CD4-positive, alpha-beta memory T cell (primary cell): ENCODE measurements around the gene PLEKHA6. TPM values are rescaled to one million over a fixed set of nuclear protein-coding genes. Genes with fewer than 3 reads are reported as not detected.

Experiments
- CTCF ChIA-PET: fragments of 350-600 bp; sonication (Branson Sonifier 250); formaldehyde crosslinking; loops from one replicate; lab custom pipeline; 2021; ENCODE audit warnings: inconsistent platforms; ENCODE audit not compliant: partially characterized antibody; lab: Charles Lee
- POLR2A ChIA-PET: fragments of 350-600 bp; sonication (Branson Sonifier 250); formaldehyde crosslinking; loops from one replicate; lab custom pipeline; 2021; ENCODE audit not compliant: partially characterized antibody; lab: Charles Lee
- DNase-seq, 5 donors: peaks; one replicate each; pipeline versions ENCODE4 v3.0.0 to v3.0.0-alpha.2; 2020 to 2022; ENCODE audit warnings: mixed read lengths in 1 of 5
- H3K27ac ChIP-seq: one replicate; pipeline ENCODE4 v1.7.0; 2013; ENCODE audit warnings: low read depth, low read length
- H3K27me3 ChIP-seq: 2 replicates; pipeline ENCODE4 v1.7.0; 2013; ENCODE audit warnings: mild to moderate bottlenecking, low read length, moderate library complexity; ENCODE audit not compliant: insufficient read depth
- H3K36me3 ChIP-seq: 2 replicates; pipeline ENCODE4 v1.7.0; 2013; ENCODE audit warnings: mild to moderate bottlenecking, low read length, moderate library complexity; ENCODE audit not compliant: insufficient read depth
- H3K4me1 ChIP-seq: 2 replicates; pipeline ENCODE4 v1.7.0; 2013; ENCODE audit warnings: mild to moderate bottlenecking, low read length, moderate library complexity; ENCODE audit not compliant: insufficient read depth
- H3K4me3 ChIP-seq, 2 donors: one replicate each; pipeline ENCODE4 v1.7.0; 2013; ENCODE audit warnings: low read length in 2 of 2, mild to moderate bottlenecking in 1 of 2
- H3K9me3 ChIP-seq, 2 donors: one replicate each; pipeline ENCODE4 v1.7.0; 2013; ENCODE audit warnings: low read length in 2 of 2, control low read depth in 1 of 2; ENCODE audit not compliant: control insufficient read depth in 1 of 2
- H3K27ac Mint-ChIP-seq, 7 donors: one replicate each; pipeline ENCODE4 v1.8.0; 2020 to 2021; ENCODE audit warnings: mixed read lengths in 7 of 7, mild to moderate bottlenecking in 6 of 7, inconsistent platforms in 3 of 7, moderate library complexity in 3 of 7
- H3K27me3 Mint-ChIP-seq, 2 donors: one replicate each; pipeline ENCODE4 v1.8.0; 2020 to 2021; ENCODE audit warnings: mixed read lengths in 2 of 2
- H3K36me3 Mint-ChIP-seq, 2 donors: one replicate each; pipeline ENCODE4 v1.8.0; 2020 to 2021; ENCODE audit warnings: mixed read lengths in 2 of 2, inconsistent platforms in 1 of 2, mild to moderate bottlenecking in 1 of 2
- H3K4me1 Mint-ChIP-seq, 4 donors: one replicate each; pipeline ENCODE4 v1.8.0; 2020 to 2021; ENCODE audit warnings: mixed read lengths in 4 of 4, mild to moderate bottlenecking in 1 of 4
- H3K4me3 Mint-ChIP-seq, 8 donors: one replicate each; pipeline ENCODE4 v1.8.0; 2020 to 2021; ENCODE audit warnings: mixed read lengths in 8 of 8, mild to moderate bottlenecking in 7 of 8, moderate library complexity in 6 of 8, inconsistent platforms in 3 of 8
- H3K9me3 Mint-ChIP-seq, 8 donors: one replicate each; pipeline ENCODE4 v1.8.0; 2020 to 2021; ENCODE audit warnings: mixed read lengths in 8 of 8, mild to moderate bottlenecking in 5 of 8, inconsistent platforms in 3 of 8, moderate library complexity in 1 of 8
- intact Hi-C: fragments of 100-400 bp; cut with micrococcal nuclease; formaldehyde crosslinking; loops from one replicate; pipeline ENCODE4 v1.15.1; 2023
- polyA plus RNA-seq, 2 donors: library from polyadenylated mRNA; unstranded; fragments of 300-500 nt; fragmentation: Illumina TruSeq; gene quantifications; one replicate each; pipeline ENCODE4 v1.2.3, GENCODE V29; 2021
- total RNA-seq, 2 experiments: library from RNA; stranded (reverse); gene quantifications; one replicate each; pipeline ENCODE4 v1.2.3, GENCODE V29; 2021

The PLEKHA6 gene
- total and polyA plus RNA-seq, 4 experiments from 2014 or later: 0.15 to 0.89 (median 0.52) TPM; not detected in 1

DNA sequence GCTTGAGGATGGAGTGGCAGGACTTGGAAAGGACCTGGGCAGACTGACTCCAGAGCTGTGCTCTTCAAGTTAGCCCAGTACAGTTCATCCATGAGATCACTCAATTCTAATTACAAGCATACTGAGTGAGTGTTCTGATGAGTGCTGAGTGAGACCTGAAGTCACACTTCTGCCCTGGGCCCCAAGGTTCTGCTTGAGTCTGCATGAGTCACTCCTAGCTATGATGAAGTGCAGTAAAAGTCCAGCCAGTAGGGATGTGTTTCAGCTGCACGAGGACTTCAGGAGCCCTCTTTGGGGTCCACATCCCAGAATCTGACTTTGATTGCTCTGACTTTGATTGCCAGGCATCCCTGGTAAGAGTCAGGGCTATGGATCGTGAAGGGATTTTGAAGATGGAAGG lies 35.8 kb downstream of the PLEKHA6 start:
- Histone ChIP-seq H3K4me1 (no peaks in the 10 kb centered on the region), H3K4me3 (no peak overlapping the region), H3K9me3 (no peaks in the 10 kb centered on the region), H3K27me3 (no peaks in the 10 kb centered on the region), H3K27ac (no peak overlapping the region), H3K36me3 (no peaks in the 10 kb centered on the region)
- POLR2A ChIA-PET: no interaction called here
- no peak for DNase-seq
- Mint-ChIP-seq H3K4me1 (no peaks in the 10 kb centered on the region), H3K27ac (no peak overlapping the region), H3K4me3 (no peak overlapping the region), H3K9me3 (no peaks in the 10 kb centered on the region), H3K27me3 (peaks cover 0 to 8% of the 10 kb centered on the region in 2 donors), H3K36me3 (no peaks in the 10 kb centered on the region)
- CTCF ChIA-PET: no interaction called here
- intact Hi-C loops: no loop called here

DNA sequence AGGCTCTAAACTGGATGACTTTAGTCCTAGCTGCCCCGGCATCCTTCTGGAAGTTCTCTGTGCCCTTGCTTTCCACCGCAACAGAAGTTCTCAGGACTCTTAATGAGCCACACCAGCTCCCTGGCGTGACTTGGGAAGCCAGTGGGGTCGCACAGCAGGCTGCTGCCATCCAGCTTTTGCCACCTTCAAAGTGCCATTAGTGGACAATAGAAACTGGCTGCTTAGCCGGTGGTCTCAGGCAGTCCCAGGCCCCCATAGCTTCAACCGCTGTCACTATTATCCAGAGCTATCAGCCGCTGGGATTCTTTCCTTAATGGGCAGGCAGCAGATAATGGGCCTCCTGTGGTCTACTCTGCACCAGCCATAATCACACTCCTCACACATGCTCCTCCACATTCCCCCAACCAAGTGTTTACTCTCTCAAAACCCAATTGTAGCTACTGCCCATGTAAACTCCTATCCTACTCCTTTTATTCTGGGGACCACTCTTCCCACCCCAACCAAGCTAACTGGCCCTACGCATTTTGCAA lies 37.3 kb downstream of the PLEKHA6 start:
- no peaks in the 10 kb centered on the region for H3K36me3 ChIP-seq
- H3K27me3 ChIP-seq: no peaks in the 10 kb centered on the region
- no peaks in the 10 kb centered on the region for H3K4me1 ChIP-seq
- intact Hi-C loops: no loop called here
- H3K4me1 Mint-ChIP-seq: no peaks in the 10 kb centered on the region
- CTCF ChIA-PET: interaction anchor here (0.8 to 1.2 kb wide), 3 partner anchors 10 to 42 kb away, joined by 3 to 4 read pairs (median 3); no protein-coding TSS in a partner anchor
- no peaks in the 10 kb centered on the region for H3K9me3 Mint-ChIP-seq
- peaks cover 0 to 6% of the 10 kb centered on the region in 2 donors for H3K27me3 Mint-ChIP-seq
- H3K9me3 ChIP-seq: no peaks in the 10 kb centered on the region
- H3K27ac Mint-ChIP-seq: no peak overlapping the region
- no peaks in the 10 kb centered on the region for H3K36me3 Mint-ChIP-seq
- POLR2A ChIA-PET: no interaction called here
- H3K4me3 Mint-ChIP-seq: no peak overlapping the region
- no peak overlapping the region for H3K4me3 ChIP-seq
- H3K27ac ChIP-seq: no peak overlapping the region
- no peak for DNase-seq

GRCh38 chr1:204321665-204322064 lies 38.1 kb downstream of the PLEKHA6 start:
- no peaks in the 10 kb centered on the region for H3K36me3 Mint-ChIP-seq
- intact Hi-C loops: no loop called here
- CTCF ChIA-PET: interaction anchor here (0.8 to 1.2 kb wide), 2 partner anchors 42 to 43 kb away, joined by 3 to 4 read pairs; no protein-coding TSS in a partner anchor

GRCh38 chr1:204321051-204321450 lies 38.7 kb downstream of the PLEKHA6 start:
- Mint-ChIP-seq H3K27me3 (peaks cover 0 to 3% of the 10 kb centered on the region in 2 donors), H3K27ac (no peak overlapping the region), H3K36me3 (no peaks in the 10 kb centered on the region), H3K9me3 (no peaks in the 10 kb centered on the region), H3K4me3 (no peak overlapping the region), H3K4me1 (no peaks in the 10 kb centered on the region)
- ChIA-PET CTCF (no interaction called here), POLR2A (no interaction called here)
- Histone ChIP-seq H3K4me3 (no peak overlapping the region), H3K27ac (no peak overlapping the region), H3K4me1 (no peaks in the 10 kb centered on the region), H3K27me3 (no peaks in the 10 kb centered on the region), H3K36me3 (no peaks in the 10 kb centered on the region), H3K9me3 (no peaks in the 10 kb centered on the region)
- DNase-seq: no peak
- intact Hi-C loops: no loop called here

More at GRCh38 chr1:204321665-204322064, 38.1 kb downstream of the PLEKHA6 start:
- H3K9me3 Mint-ChIP-seq: no peaks in the 10 kb centered on the region
- Histone ChIP-seq H3K27ac (no peak overlapping the region), H3K4me1 (no peaks in the 10 kb centered on the region), H3K27me3 (no peaks in the 10 kb centered on the region), H3K4me3 (no peak overlapping the region), H3K9me3 (no peaks in the 10 kb centered on the region), H3K36me3 (no peaks in the 10 kb centered on the region)
- DNase-seq: no peak
- POLR2A ChIA-PET: no interaction called here
- H3K27me3 Mint-ChIP-seq: peaks cover 0 to 6% of the 10 kb centered on the region in 2 donors
- H3K4me3 Mint-ChIP-seq: no peak overlapping the region
- H3K4me1 Mint-ChIP-seq: no peaks in the 10 kb centered on the region
- H3K27ac Mint-ChIP-seq: no peak overlapping the region

GRCh38 chr1:204320382-204320804 lies 39.3 kb downstream of the PLEKHA6 start:
- POLR2A ChIA-PET: no interaction called here

DNA sequence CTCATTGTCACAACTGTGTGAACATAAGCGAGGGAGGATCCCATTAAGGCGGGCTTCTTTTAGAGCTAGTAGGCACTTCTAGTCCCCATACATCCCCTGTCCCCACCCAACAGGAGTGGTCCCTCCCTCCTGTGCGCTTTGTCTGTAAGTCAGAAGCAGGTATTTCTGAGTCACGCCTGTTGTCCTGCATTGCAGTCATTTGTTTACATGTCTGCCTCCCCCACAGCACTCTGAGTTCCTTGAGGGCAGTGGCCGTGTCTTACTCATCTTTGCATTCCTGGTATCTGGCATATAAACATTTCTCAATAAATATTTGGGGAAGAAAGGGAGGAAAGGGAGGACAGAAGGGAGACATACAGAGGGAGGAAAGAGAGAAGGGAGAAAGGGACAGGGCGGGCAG lies 40.3 kb downstream of the PLEKHA6 start:
- Histone ChIP-seq H3K27me3 (no peaks in the 10 kb centered on the region), H3K4me1 (no peaks in the 10 kb centered on the region), H3K9me3 (no peaks in the 10 kb centered on the region), H3K36me3 (no peaks in the 10 kb centered on the region), H3K27ac (no peak overlapping the region), H3K4me3 (no peak overlapping the region)
- Mint-ChIP-seq H3K4me3 (no peak overlapping the region), H3K4me1 (no peaks in the 10 kb centered on the region), H3K27ac (no peak overlapping the region), H3K27me3 (peaks cover 0 to 5% of the 10 kb centered on the region in 2 donors), H3K36me3 (no peaks in the 10 kb centered on the region), H3K9me3 (no peaks in the 10 kb centered on the region)
- DNase-seq: no peak
- ChIA-PET CTCF (no interaction called here), POLR2A (no interaction called here)
- intact Hi-C loops: no loop called here

More at GRCh38 chr1:204320382-204320804, 39.3 kb downstream of the PLEKHA6 start:
- DNase-seq: no peak
- peaks cover 0 to 3% of the 10 kb centered on the region in 2 donors for H3K27me3 Mint-ChIP-seq
- H3K27ac Mint-ChIP-seq: no peak overlapping the region
- H3K4me1 Mint-ChIP-seq: no peaks in the 10 kb centered on the region
- H3K36me3 Mint-ChIP-seq: no peaks in the 10 kb centered on the region
- Histone ChIP-seq H3K27me3 (no peaks in the 10 kb centered on the region), H3K27ac (no peak overlapping the region), H3K4me3 (no peak overlapping the region), H3K9me3 (no peaks in the 10 kb centered on the region), H3K4me1 (no peaks in the 10 kb centered on the region), H3K36me3 (no peaks in the 10 kb centered on the region)
- H3K9me3 Mint-ChIP-seq: no peaks in the 10 kb centered on the region
- H3K4me3 Mint-ChIP-seq: no peak overlapping the region
- intact Hi-C loops: no loop called here
- CTCF ChIA-PET: no interaction called here

GRCh38 chr1:204319027-204319426 lies 40.7 kb downstream of the PLEKHA6 start:
- DNase-seq: no peak
- Histone ChIP-seq H3K27me3 (no peaks in the 10 kb centered on the region), H3K9me3 (no peaks in the 10 kb centered on the region), H3K36me3 (no peaks in the 10 kb centered on the region), H3K4me3 (no peak overlapping the region), H3K4me1 (no peaks in the 10 kb centered on the region), H3K27ac (no peak overlapping the region)
- Mint-ChIP-seq H3K4me1 (no peaks in the 10 kb centered on the region), H3K36me3 (no peaks in the 10 kb centered on the region), H3K27ac (no peak overlapping the region), H3K27me3 (peaks cover 0 to 6% of the 10 kb centered on the region in 2 donors), H3K9me3 (no peaks in the 10 kb centered on the region), H3K4me3 (no peak overlapping the region)
- ChIA-PET CTCF (no interaction called here), POLR2A (no interaction called here)
- intact Hi-C loops: no loop called here
